Right ventricle myocardium inferior (tissue), 1 donor: ENCODE results near the gene EIF5B. TPM values are rescaled to one million over a fixed set of nuclear protein-coding genes. Genes with fewer than 3 reads are reported as not detected.

ENCODE experiments used
- ATAC-seq: fragments of 200-7000 bp; cut with Tn5 transposase; one replicate; pipeline ENCODE4 v1.9.1; 2020; ENCODE audit warnings: mild to moderate bottlenecking, moderate library complexity
- DNase-seq: peaks from one replicate; pipeline ENCODE4 v3.0.0; 2021; ENCODE audit errors: missing footprints
- intact Hi-C: fragments of 100-400 bp; cut with DNase I; formaldehyde crosslinking; loops from one replicate; pipeline ENCODE4 v1.11.0; 2022
- total RNA-seq: library from RNA; stranded (reverse); fragmentation: NEBNext Ultra II Directional; extraction: Animal tissue kit (Norgen Biotek cat#: 25700); gene quantifications from one replicate; pipeline ENCODE4 v1.2.1, GENCODE V29; 2021
- donor health status: DM: no; HTN: yes; CAD: no; lungs with severe emphysema.

EIF5B gene
- total RNA-seq, 1 donor from 2014 or later = 90.8 TPM

DNA sequence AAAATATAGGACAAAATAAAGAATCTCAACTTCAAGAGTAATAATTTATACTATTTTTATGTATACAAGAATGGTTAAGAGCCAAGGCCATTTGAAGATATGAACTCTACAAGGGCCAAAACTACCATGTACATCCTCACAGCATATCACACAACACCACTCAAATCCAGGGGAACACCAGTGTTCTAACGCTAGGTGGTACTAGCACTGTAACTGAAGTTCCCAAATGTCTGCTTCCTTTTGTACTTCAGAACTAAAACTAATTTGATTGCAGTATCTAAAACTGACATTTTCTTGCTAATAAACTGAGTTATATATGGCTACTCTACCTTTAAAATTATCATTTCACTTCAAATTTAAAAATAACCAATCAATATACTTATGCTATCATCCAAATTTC lies 105.6 kb downstream of the EIF5B start:
- DNase-seq = no peak
- ATAC-seq = peak; percentile 60
- intact Hi-C loops = loop anchor here (2.0 kb wide), 1 partner anchor 48 kb away; the partner anchor contains the start of gene REV1

DNA sequence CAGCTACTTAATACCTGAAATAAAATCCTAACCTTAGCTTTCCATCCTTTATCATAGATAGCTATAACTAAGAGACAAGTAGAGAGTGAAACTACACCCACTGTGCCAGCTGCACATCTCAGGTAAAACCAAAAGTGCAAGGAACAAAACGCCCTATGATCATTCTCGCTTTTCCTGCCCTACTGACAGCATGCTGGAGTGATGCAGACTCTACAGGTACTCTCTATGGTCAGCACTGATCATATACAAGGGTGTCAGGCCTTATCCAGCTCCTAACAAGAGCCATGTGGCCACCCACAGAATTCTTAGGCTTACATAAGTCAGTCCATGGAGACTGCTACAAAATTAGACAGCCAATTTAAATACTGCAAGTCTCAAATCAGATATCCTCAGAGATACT lies 107.0 kb downstream of the EIF5B start:
- no peak for ATAC-seq
- DNase-seq = no peak
- intact Hi-C loops = no loop called here

DNA sequence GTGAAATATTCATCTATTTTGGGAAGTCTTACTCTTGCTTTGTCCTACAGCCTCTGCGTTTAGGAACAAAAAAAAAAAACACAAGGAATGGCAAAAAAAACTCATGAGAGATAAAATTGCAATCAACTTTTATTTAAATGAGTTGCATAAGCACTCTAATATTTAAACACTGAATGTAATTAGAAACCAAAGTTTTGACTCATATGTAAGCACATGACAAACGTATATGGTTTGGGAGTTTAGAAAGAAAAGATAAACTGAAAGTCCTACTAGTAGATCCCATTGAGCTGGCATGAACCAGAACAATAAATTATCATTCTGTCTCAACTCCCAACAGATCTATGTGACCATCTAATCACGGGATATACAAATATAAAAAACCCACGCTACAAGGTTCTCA lies 107.9 kb downstream of the EIF5B start:
- no peak for DNase-seq
- no peak for ATAC-seq
- intact Hi-C loops = no loop called here

DNA sequence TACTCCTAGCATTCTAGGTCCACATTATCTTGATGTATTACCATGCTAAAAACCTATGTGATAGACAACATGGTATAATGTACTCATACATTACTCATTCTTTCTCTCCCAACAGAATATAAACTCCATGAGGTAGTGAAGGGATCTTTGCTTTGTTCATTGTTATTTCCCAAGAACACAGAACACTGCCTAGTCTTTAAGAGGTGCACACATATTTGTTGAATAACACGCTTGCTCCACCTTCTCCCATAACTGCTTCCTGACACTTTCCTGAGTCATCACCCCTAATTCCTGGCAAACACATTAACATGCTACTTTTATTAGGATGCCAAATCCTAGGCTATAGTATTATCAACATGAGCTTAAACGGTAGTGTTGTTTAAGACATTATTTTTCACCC lies 111.4 kb downstream of the EIF5B start:
- no peak for DNase-seq
- ATAC-seq = no peak
- intact Hi-C loops = no loop called here

DNA sequence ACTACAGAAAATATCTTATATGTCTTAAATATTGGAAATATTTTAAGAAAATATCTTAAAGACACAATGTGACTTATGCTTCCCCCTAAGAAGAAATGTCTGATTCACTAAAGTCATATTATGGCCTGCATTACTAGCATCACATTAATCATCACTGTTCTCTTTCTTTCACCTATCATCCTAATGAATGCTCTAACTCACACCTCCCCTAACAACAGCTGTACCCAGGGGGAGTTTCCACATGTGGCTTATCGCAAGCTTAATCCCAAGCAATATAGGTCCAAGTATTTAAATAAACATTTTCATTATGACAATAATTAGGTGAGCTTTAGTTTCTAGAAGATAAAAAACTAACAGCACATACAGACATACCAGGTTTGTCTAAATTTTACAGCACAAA lies 113.0 kb downstream of the EIF5B start:
- ATAC-seq = no peak
- intact Hi-C loops = loop anchor here (2.0 kb wide), 1 partner anchor 41 kb away; the partner anchor contains the start of gene REV1

More for the DNA sequence above, 113.0 kb downstream of the EIF5B start:
- DNase-seq = no peak

Other genes with a start within 250 kb of the EIF5B start
- not detected for gene C2orf15, start 195.7 kb upstream of the EIF5B start, total RNA-seq
- gene TSGA10, start 182.4 kb upstream of the EIF5B start, total RNA-seq = 3.3 TPM
- 7.4 TPM for gene LIPT1, start 182.4 kb upstream of the EIF5B start, total RNA-seq
- gene MITD1, start 156.3 kb upstream of the EIF5B start, total RNA-seq = 17.3 TPM
- 39.3 TPM for gene MRPL30, start 156.2 kb upstream of the EIF5B start, total RNA-seq
- not detected for gene LYG2, start 81.7 kb upstream of the EIF5B start, total RNA-seq
- 0.57 TPM for gene LYG1, start 36.2 kb upstream of the EIF5B start, total RNA-seq
- gene TXNDC9, start 1.1 kb upstream of the EIF5B start, total RNA-seq = 19.8 TPM
- gene REV1, start 152.6 kb downstream of the EIF5B start, total RNA-seq = 49.8 TPM